GM12878 (cell line): ENCODE data around the gene LMBR1. TPM values are rescaled to one million over a fixed set of nuclear protein-coding genes. Genes with fewer than 3 reads are reported as not detected.
"Not testable (repeated sequence)": the region's sequence is repeated elsewhere in the genome, so short reads cannot be mapped to it uniquely, and the experiment has no call there.

Experiments used
- ATAC-seq: fragments of 200-7000 bp; cut with Tn5 transposase; 3 replicates; pipeline ENCODE4 v1.9.1; 2020; ENCODE audit warnings: mild to moderate bottlenecking, moderate library complexity
- BruUV-seq: library from RNA; stranded (reverse); fragments of 400-500 nt; replicated peaks from 2 replicates; lab custom pipeline; 2021; lab: Mats Ljungman, UMichigan
- CTCF ChIA-PET: fragments of 300-600 bp; sonication (Branson Sonifier 250); formaldehyde crosslinking; extraction: SDS; loops from one replicate; lab custom pipeline; 2021; ENCODE audit warnings: inconsistent platforms; lab: Yijun Ruan, JAX
- POLR2A ChIA-PET: fragments of 350-600 bp; formaldehyde crosslinking; extraction: SDS; loops from one replicate; lab custom pipeline; 2021; ENCODE audit warnings: inconsistent platforms; lab: Charles Lee
- RAD21 ChIA-PET: fragments of 300-600 bp; sonication (Branson Sonifier 250); formaldehyde crosslinking; loops from one replicate; lab custom pipeline; 2023; ENCODE audit warnings: antibody characterized with exemption; ENCODE audit not compliant: unreplicated experiment; lab: Charles Lee
- SMC1A ChIA-PET: fragments of 300-600 bp; sonication (Branson Sonifier 250); formaldehyde crosslinking; loops from one replicate; lab custom pipeline; 2023; ENCODE audit not compliant: unreplicated experiment, uncharacterized antibody; lab: Charles Lee
- DNase-seq: peaks from one replicate; pipeline ENCODE4 v3.0.0-alpha.2; 2011; ENCODE audit warnings: low read depth, low spot score
- FAIRE-seq: peaks from 3 replicates; lab custom pipeline; 2011; peaks lifted over from hg19 to GRCh38; lab: Jason Lieb, UNC
- H2AFZ ChIP-seq: 2 replicates; pipeline ENCODE4 v1.6.0; 2011; ENCODE audit warnings: low read depth, low read length, control low read depth; ENCODE audit not compliant: control insufficient read depth
- H3K27ac ChIP-seq: 2 replicates; pipeline ENCODE4 v1.5.1; 2011; ENCODE audit warnings: control low read depth; ENCODE audit not compliant: control insufficient read depth, insufficient read depth
- H3K27me3 ChIP-seq, 2 experiments: replicated peaks in 1 of 2; 2 replicates each; pipeline versions ENCODE4 v1.6.0 to v1.6.1; 2011; ENCODE audit warnings: low read length in 1 of 2; ENCODE audit not compliant: control insufficient read depth in 2 of 2, insufficient read depth in 2 of 2
- H3K36me3 ChIP-seq, 2 experiments: 2 replicates each; pipeline ENCODE4 v1.5.1; 2011; ENCODE audit warnings: low read length in 1 of 2; ENCODE audit not compliant: control insufficient read depth in 2 of 2, insufficient read depth in 2 of 2
- H3K4me1 ChIP-seq: 2 replicates; pipeline ENCODE4 v1.6.1; 2011; ENCODE audit warnings: mild to moderate bottlenecking, low read length, moderate library complexity, mixed read lengths; ENCODE audit not compliant: control insufficient read depth, insufficient read depth
- H3K4me2 ChIP-seq: 2 replicates; pipeline ENCODE4 v1.6.0; 2011; ENCODE audit warnings: control low read depth; ENCODE audit not compliant: control insufficient read depth, insufficient read depth
- H3K4me3 ChIP-seq: fragments of 200-600 bp; sonication (generic); 2 replicates; pipeline ENCODE4 v1.5.1; 2016
- H3K79me2 ChIP-seq: 2 replicates; pipeline ENCODE4 v1.6.0; 2011; ENCODE audit warnings: low read length; ENCODE audit not compliant: control insufficient read depth, insufficient read depth
- H3K9ac ChIP-seq: 2 replicates; pipeline ENCODE4 v1.8.0; 2011; ENCODE audit warnings: low read length, control low read depth, mixed read lengths; ENCODE audit not compliant: control insufficient read depth, insufficient read depth
- H3K9me3 ChIP-seq: replicated peaks from 3 replicates; pipeline ENCODE4 v1.5.1; 2011; ENCODE audit warnings: mild to moderate bottlenecking, low read length; ENCODE audit not compliant: control insufficient read depth, insufficient read depth
- H4K20me1 ChIP-seq: 2 replicates; pipeline ENCODE4 v1.6.0; 2011; ENCODE audit not compliant: control insufficient read depth, insufficient read depth
- CREB1 ChIP-seq: IDR thresholded peaks from 2 replicates; pipeline ENCODE4 v1.6.1; 2012; ENCODE audit warnings: low read depth, mild to moderate bottlenecking, inconsistent platforms
- GABPA ChIP-seq: IDR thresholded peaks from 2 replicates; pipeline ENCODE4 v1.6.1; 2014; ENCODE audit warnings: antibody characterized with exemption, low read depth, mild to moderate bottlenecking, inconsistent platforms
- KDM1A ChIP-seq: fragments of 200-600 bp; sonication (generic); IDR thresholded peaks from 2 replicates; pipeline ENCODE4 v1.6.1; 2016; ENCODE audit warnings: borderline replicate concordance
- SMARCA5 ChIP-seq: fragments of 450-650 bp; IDR thresholded peaks from 2 replicates; pipeline ENCODE4 v1.6.1; 2017; ENCODE audit warnings: mild to moderate bottlenecking
- TAF1 ChIP-seq: IDR thresholded peaks from 2 replicates; pipeline ENCODE4 v1.6.1; 2011; ENCODE audit warnings: mild to moderate bottlenecking, low read depth, low read length, borderline replicate concordance
- TCF3 ChIP-seq: IDR thresholded peaks from 2 replicates; pipeline ENCODE4 v1.6.1; 2012; ENCODE audit warnings: low read depth, mild to moderate bottlenecking, low read length, borderline replicate concordance; ENCODE audit not compliant: insufficient read depth
- TCF7 ChIP-seq: IDR thresholded peaks from 2 replicates; pipeline ENCODE4 v1.6.1; 2014; ENCODE audit warnings: antibody characterized with exemption, borderline replicate concordance
- WGBS: methylation state at CpG from one replicate; pipeline ENCODE4 v1.1.6; 2016; ENCODE audit warnings: low lambda C conversion rate; ENCODE audit not compliant: insufficient replicate concordance, insufficient coverage; ENCODE audit errors: missing lambda C conversion rate; 5-methylcytosine and 5-hydroxymethylcytosine counted together
- in situ Hi-C: fragments of 300-500 bp; cut with MboI; formaldehyde crosslinking; loops from 9 replicates; pipeline ENCODE4 v1.14.3; 2018; ENCODE audit warnings: mixed read lengths
- intact Hi-C: fragments of 100-400 bp; cut with micrococcal nuclease; formaldehyde crosslinking; loops from one replicate; pipeline ENCODE4 v1.14.2; 2022; ENCODE audit not compliant: unreplicated experiment
- polyA plus RNA-seq, 11 experiments: library from polyadenylated mRNA; depleted of rRNA in 4 of 11; unstranded in 6 of 11; stranded (reverse) in 5 of 11; fragments of >200 nt; fragmentation: Nextera tagmentation in 4 of 11; fragmentation: Illumina TruSeq in 1 of 11; extraction: Ambion mirVana in 4 of 11; extraction: Trizol in 1 of 11; gene quantifications; 1 replicate in 1 of 11; 2 replicates in 10 of 11; pipeline versions ENCODE4 v1.2.1 to v1.2.3, GENCODE V29; 2011 to 2016; ENCODE audit warnings: inconsistent platforms in 2 of 11, missing spikeins in 2 of 11, low read depth in 1 of 11
- total RNA-seq, 4 experiments: library from RNA; depleted of rRNA in 3 of 4; stranded (reverse); fragments of >200 nt in 3 of 4; fragmentation: Illumina TruSeq in 1 of 4; extraction: Trizol in 1 of 4; gene quantifications; 2 replicates each; pipeline versions ENCODE4 v1.2.1 to v1.2.3, GENCODE V29; 2013 to 2021

Gene LMBR1
- total and polyA plus RNA-seq, 10 of the 15 experiments (the other 5 are each of a cell fraction or from before 2014, with no cell fraction given), result 4.0 to 63.5 (median 28.8) TPM

GRCh38 chr7:156903232-156903909 is 10.4 kb upstream of the LMBR1 start (continued):
- TF ChIP-seq CREB1 (no peak), GABPA (no peak), KDM1A (no peak), TAF1 (no peak), TCF3 (no peak), TCF7 (no peak), SMARCA5 (no peak)

GRCh38 chr7:156900093-156900492 is 7.1 kb upstream of the LMBR1 start:
- H3K4me3 ChIP-seq, H3K9ac ChIP-seq, in situ Hi-C loops, intact Hi-C loops, H3K4me2 ChIP-seq, H4K20me1 ChIP-seq, H3K27me3 ChIP-seq, H3K9me3 ChIP-seq, RAD21 ChIA-PET, POLR2A ChIA-PET, H3K79me2 ChIP-seq, H3K27ac ChIP-seq, DNase-seq, BruUV-seq, H2AFZ ChIP-seq, FAIRE-seq, H3K36me3 ChIP-seq, ATAC-seq: not testable (repeated sequence)
- 72% methylated on average over 9 of the region's 9 CpGs for WGBS
- H3K4me1 ChIP-seq, result peaks cover 21% of the 10 kb centered on the region
- ChIA-PET CTCF (interaction anchor here (1.4 kb wide), 1 partner anchor 20 kb away, joined by 3 read pairs; no protein-coding TSS in a partner anchor), SMC1A (interaction anchor here (0.9 to 1.0 kb wide), 2 partner anchors 50 to 55 kb away, joined by 3 to 4 read pairs; no protein-coding TSS in a partner anchor)
